SU-DHL-6 (cell line): ENCODE data around the gene ABCC2.

ENCODE experiments used
- H2AFZ ChIP-seq: fragments of 200-600 bp; sonication (generic); 2 replicates; pipeline ENCODE4 v1.6.1; 2014; ENCODE audit warnings: low read depth, mild to moderate bottlenecking, moderate library complexity, mixed read lengths, antibody characterized with exemption, low read length; ENCODE audit not compliant: severe bottlenecking
- H3F3A ChIP-seq: fragments of 200-600 bp; shearing (Covaris generic); 2 replicates; pipeline ENCODE4 v1.6.0; 2016; ENCODE audit warnings: antibody characterized with exemption, mild to moderate bottlenecking; ENCODE audit not compliant: insufficient read depth
- H3K27ac ChIP-seq: fragments of 200-600 bp; sonication (generic); 2 replicates; pipeline ENCODE4 v1.5.1; 2016; ENCODE audit warnings: low read depth, mild to moderate bottlenecking, low read length, moderate library complexity, mixed read lengths
- H3K27me3 ChIP-seq: fragments of 200-600 bp; sonication (generic), shearing (Covaris generic); 2 replicates; pipeline ENCODE4 v1.6.0; 2014; ENCODE audit warnings: mild to moderate bottlenecking, low read length
- H3K36me3 ChIP-seq: fragments of 200-600 bp; sonication (generic); 2 replicates; pipeline ENCODE4 v1.6.1; 2014; ENCODE audit warnings: mild to moderate bottlenecking, low read length, mixed read lengths
- H3K4me2 ChIP-seq: fragments of 300-600, 200-600 bp; shearing (Covaris generic), sonication (generic); 2 replicates; pipeline ENCODE4 v1.6.0; 2014; ENCODE audit warnings: low read length, low read depth, mild to moderate bottlenecking; ENCODE audit not compliant: poor library complexity, severe bottlenecking
- H3K4me3 ChIP-seq: fragments of 200-600 bp; sonication (generic); 2 replicates; pipeline ENCODE4 v1.5.1; 2014; ENCODE audit warnings: antibody characterized with exemption, low read length, mild to moderate bottlenecking, mixed read lengths; ENCODE audit not compliant: insufficient read depth, poor library complexity, severe bottlenecking
- H3K79me2 ChIP-seq: fragments of 200-600 bp; sonication (generic); 2 replicates; pipeline ENCODE4 v1.6.1; 2014; ENCODE audit warnings: mild to moderate bottlenecking, low read length, moderate library complexity; ENCODE audit not compliant: insufficient read depth
- H3K9ac ChIP-seq: fragments of 200-600 bp; sonication (generic); 2 replicates; pipeline ENCODE4 v1.7.0; 2014; ENCODE audit warnings: mild to moderate bottlenecking, low read length
- H3K9me2 ChIP-seq: fragments of 200-600 bp; sonication (generic); replicated peaks from 2 replicates; pipeline ENCODE4 v1.6.1; 2014; ENCODE audit warnings: low read length; ENCODE audit not compliant: insufficient read depth
- H3K9me3 ChIP-seq: fragments of 200-600 bp; sonication (generic); 2 replicates; pipeline ENCODE4 v1.6.1; 2014; ENCODE audit warnings: low read length, mixed read lengths; ENCODE audit not compliant: insufficient read depth
- H4K20me1 ChIP-seq: fragments of 200-600 bp; sonication (generic); 2 replicates; pipeline ENCODE4 v1.6.1; 2014; ENCODE audit warnings: low read depth, mild to moderate bottlenecking, antibody characterized with exemption, low read length, moderate library complexity, mixed read lengths
- CTCF ChIP-seq: fragments of 200-600 bp; sonication (generic); IDR thresholded peaks from one replicate; pipeline ENCODE4 v1.5.1; 2017; ENCODE audit warnings: antibody characterized with exemption, mild to moderate bottlenecking, low read length, moderate library complexity; ENCODE audit not compliant: insufficient read depth, poor library complexity, severe bottlenecking
- EZH2phosphoT487 ChIP-seq: fragments of 200-600 bp; sonication (generic), shearing (Covaris generic); conservative IDR thresholded peaks from 2 replicates; pipeline ENCODE4 v1.6.1; 2018; ENCODE audit warnings: mild to moderate bottlenecking, antibody characterized with exemption, low read length, moderate library complexity, mixed read lengths

The ABCC2 gene

DNA sequence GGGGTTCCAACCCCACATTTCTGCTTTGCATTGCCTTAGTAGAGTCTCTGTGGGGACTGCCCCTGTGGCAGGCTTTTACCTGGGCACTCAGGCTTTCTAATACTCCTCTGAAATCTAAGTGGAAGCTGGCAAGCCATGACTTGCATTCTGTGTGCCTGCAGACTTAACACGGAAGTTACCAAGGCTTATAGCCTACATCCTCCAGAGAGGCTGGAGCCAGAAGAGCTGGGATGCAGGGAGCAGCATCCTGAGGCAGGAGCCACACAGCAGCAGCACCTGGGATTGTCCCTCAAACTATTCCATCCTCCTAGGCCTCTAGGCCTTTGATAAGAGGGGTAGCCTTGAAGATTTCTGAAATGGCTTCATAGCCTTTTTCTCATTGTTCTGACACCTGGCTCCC, 22.1 kb upstream of the ABCC2 start:
- peaks cover 6% of the 10 kb centered on the region; the same call in 1 of the 2 replicates for H3F3A ChIP-seq

DNA sequence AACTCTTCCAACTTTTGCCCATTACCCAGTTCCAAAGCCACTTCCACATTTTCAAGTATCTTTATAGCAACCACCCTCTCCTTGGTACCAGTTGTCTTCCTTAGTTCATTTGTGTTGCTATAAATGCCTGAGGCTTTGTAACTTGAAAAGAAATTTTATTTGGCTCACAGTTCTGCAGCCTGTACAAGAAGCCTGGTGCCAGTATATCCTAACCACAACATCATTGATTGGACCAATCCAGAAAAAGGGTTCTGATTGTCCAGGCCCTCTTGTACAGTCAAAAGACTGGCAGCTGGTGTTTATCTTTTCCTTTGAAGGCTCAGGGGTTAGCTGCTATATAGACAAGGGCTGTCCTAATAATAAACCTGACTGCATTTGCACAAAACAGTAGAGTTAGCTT, 21.1 kb upstream of the ABCC2 start:
- Histone ChIP-seq H3K9me3 (no peaks in the 10 kb centered on the region), H3K9me2 (no peaks in the 10 kb centered on the region), H4K20me1 (no peaks in the 10 kb centered on the region), H3K4me3 (no peak overlapping the region), H3K27ac (no peak overlapping the region), H2AFZ (no peak overlapping the region), H3F3A (peaks cover 6% of the 10 kb centered on the region; the same call in 1 of the 2 replicates), H3K9ac (no peak overlapping the region), H3K4me2 (no peak overlapping the region), H3K36me3 (peaks cover 28% of the 10 kb centered on the region; the same call in 1 of the 2 replicates), H3K79me2 (no peaks in the 10 kb centered on the region), H3K27me3 (no peaks in the 10 kb centered on the region)
- TF ChIP-seq EZH2phosphoT487 (no peak), CTCF (no peak)

More for the DNA sequence above, 22.1 kb upstream of the ABCC2 start:
- Histone ChIP-seq H3K4me3 (no peak overlapping the region), H3K27me3 (no peaks in the 10 kb centered on the region), H3K36me3 (peaks cover 38% of the 10 kb centered on the region; the same call in 1 of the 2 replicates), H2AFZ (no peak overlapping the region), H3K27ac (no peak overlapping the region), H3K9me3 (no peaks in the 10 kb centered on the region), H3K4me2 (no peak overlapping the region), H3K9me2 (no peaks in the 10 kb centered on the region), H3K79me2 (no peaks in the 10 kb centered on the region), H4K20me1 (no peaks in the 10 kb centered on the region), H3K9ac (no peak overlapping the region)
- TF ChIP-seq EZH2phosphoT487 = no peak
- TF ChIP-seq CTCF = no peak

DNA sequence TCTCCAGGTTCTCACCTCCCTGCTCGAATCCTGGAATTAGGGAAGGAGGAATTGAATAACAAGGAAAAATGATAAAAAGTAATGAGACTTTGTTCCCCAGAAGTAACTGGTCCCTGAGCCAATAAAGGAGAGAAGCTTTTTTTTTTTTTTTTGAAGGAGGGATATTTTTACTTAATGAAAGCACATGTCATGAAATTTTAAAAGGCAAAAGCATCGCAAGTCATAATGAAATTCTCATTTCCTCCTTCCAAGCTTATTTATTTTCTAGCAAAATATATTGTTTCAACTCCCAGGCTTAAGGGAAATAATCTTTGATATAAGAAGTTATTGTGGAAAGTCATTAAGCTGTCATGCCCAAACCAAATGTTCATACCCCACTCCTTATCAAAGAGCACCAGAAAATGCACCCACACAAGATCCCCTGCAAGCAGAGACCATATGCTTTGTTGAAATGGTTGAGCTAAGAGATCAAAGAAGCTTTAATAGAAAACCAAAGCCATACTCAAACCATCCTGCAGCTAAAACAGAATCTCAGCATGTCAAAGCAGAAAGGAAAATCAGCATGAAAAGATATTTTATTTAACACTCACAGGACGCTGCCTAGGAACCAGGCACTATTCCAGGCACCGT, 16.7 kb upstream of the ABCC2 start:
- H3K27ac ChIP-seq = no peak overlapping the region
- H3F3A ChIP-seq = peaks cover 6% of the 10 kb centered on the region; the same call in 1 of the 2 replicates
- no peak overlapping the region for H3K4me2 ChIP-seq
- no peak overlapping the region for H2AFZ ChIP-seq
- 0 out of 2 replicates have a peak, but pooled peaks cover 6% of the 10 kb centered on the region for H3K36me3 ChIP-seq
- H4K20me1 ChIP-seq = no peaks in the 10 kb centered on the region
- no peak for TF ChIP-seq EZH2phosphoT487
- no peak for TF ChIP-seq CTCF
- no peak overlapping the region for H3K4me3 ChIP-seq
- H3K9me3 ChIP-seq = no peaks in the 10 kb centered on the region
- no peaks in the 10 kb centered on the region for H3K79me2 ChIP-seq
- no peaks in the 10 kb centered on the region for H3K27me3 ChIP-seq
- no peak overlapping the region for H3K9ac ChIP-seq
- no peaks in the 10 kb centered on the region for H3K9me2 ChIP-seq
